GM12891 (cell line): ENCODE measurements around the gene URGCP.

Experiments
- PAX5 ChIP-seq: IDR thresholded peaks from 2 replicates; pipeline ENCODE4 v1.6.1; 2011; ENCODE audit warnings: low read length, moderate library complexity, mild to moderate bottlenecking; ENCODE audit not compliant: insufficient read depth, severe bottlenecking
- POLR2A ChIP-seq: IDR thresholded peaks from 2 replicates; pipeline ENCODE4 v1.6.1; 2011; ENCODE audit warnings: low read depth, low read length, control low read depth
- POLR2AphosphoS5 ChIP-seq: IDR thresholded peaks from 2 replicates; pipeline ENCODE4 v1.6.1; 2011; ENCODE audit warnings: low read depth, low read length, control low read depth
- POU2F2 ChIP-seq: IDR thresholded peaks from 2 replicates; pipeline ENCODE4 v1.6.1; 2011; ENCODE audit warnings: low read depth, mild to moderate bottlenecking, control low read depth, low read length, moderate library complexity
- SPI1 ChIP-seq: IDR thresholded peaks from 2 replicates; pipeline ENCODE4 v1.6.1; 2011; ENCODE audit warnings: low read depth, low read length, control low read depth
- TAF1 ChIP-seq: IDR thresholded peaks from 2 replicates; pipeline ENCODE4 v1.6.1; 2011; ENCODE audit warnings: low read depth, low read length, control low read depth

DNA sequence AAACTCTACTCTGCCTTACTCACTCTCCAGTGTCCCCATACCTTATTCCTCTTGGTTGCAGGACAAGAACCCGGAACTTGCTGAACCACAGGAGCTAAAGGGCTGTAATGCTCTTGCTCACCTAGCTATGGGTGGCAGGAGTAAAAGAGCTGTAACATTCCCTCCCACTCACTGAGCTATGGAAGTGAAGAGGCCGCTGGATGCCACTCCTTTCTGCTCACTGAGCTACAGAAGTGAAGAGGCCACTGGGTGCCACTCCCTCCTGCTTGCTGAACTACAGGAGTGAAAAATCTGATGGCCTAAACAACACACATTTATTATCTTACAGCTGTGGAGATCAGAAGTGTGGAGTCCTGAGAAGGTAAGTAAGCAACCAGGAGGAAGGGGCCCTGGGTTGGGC is 54.6 kb downstream of the URGCP start:
- no peak for TF ChIP-seq POLR2AphosphoS5
- no peak for TF ChIP-seq TAF1
- TF ChIP-seq POLR2A: no peak
- no peak for TF ChIP-seq PAX5
- TF ChIP-seq SPI1: no peak
- TF ChIP-seq POU2F2: no peak
